ENCODE measurements around the gene PSMA3. TPM values are rescaled to one million over a fixed set of nuclear protein-coding genes. Genes with fewer than 3 reads are reported as not detected.

Gene PSMA3
- total RNA-seq, 2 donors from 2014 or later: 279 to 291 TPM

- Histone ChIP-seq H3K9ac (ENCODE audit: extremely low read depth, low read length, poor library complexity, severe bottlenecking) (no peak overlapping the region), H3K4me3 (ENCODE audit: low read length) (no peak overlapping the region), H3K4me1 (ENCODE audit: control insufficient read depth, insufficient read depth, low read length) (no peaks in the 10 kb centered on the region), H3K27me3 (ENCODE audit: control insufficient read depth, insufficient read depth, low read length, poor library complexity, severe bottlenecking) (no peaks in the 10 kb centered on the region), H3K9me3 (ENCODE audit: control insufficient read depth, low read length) (no peaks in the 10 kb centered on the region), H3K27ac (ENCODE audit: low read depth, low read length) (no peak overlapping the region), H3K36me3 (ENCODE audit: control insufficient read depth, insufficient read depth, low read length) (peaks cover 94% of the 10 kb centered on the region)
- 94% methylated on average over 4 of the region's 5 CpGs; no CpG with 5 or more reads in 1 of the 2 experiments for WGBS, 2 experiments (ENCODE audit: insufficient coverage in 1 of 2, insufficient read length in 1 of 2)
- TF ChIP-seq CTCF (conservative IDR thresholded peaks at IDR 0.05): no peak
- no peaks in the 10 kb centered on the region for H3K27me3 Mint-ChIP-seq (ENCODE audit: insufficient read depth)
- DNase-seq: no peak
- H3K4me3 Mint-ChIP-seq: no peak overlapping the region
- no peaks in the 10 kb centered on the region for H3K9me3 Mint-ChIP-seq
- H3K36me3 Mint-ChIP-seq (ENCODE audit: low read depth): peaks cover 72% of the 10 kb centered on the region
- H3K27ac Mint-ChIP-seq: no peak overlapping the region
- H3K4me1 Mint-ChIP-seq: peaks cover 4% of the 10 kb centered on the region
These were observed 47.0 kb downstream of the PSMA3 start for GRCh38 chr14:58291646-58292045.

GRCh38 chr14:58292187-58292586, 47.5 kb downstream of the PSMA3 start:
- Mint-ChIP-seq H3K36me3 (ENCODE audit: low read depth) (peaks cover 70% of the 10 kb centered on the region), H3K4me3 (no peak overlapping the region), H3K27ac (no peak overlapping the region), H3K4me1 (peaks cover 7% of the 10 kb centered on the region), H3K27me3 (ENCODE audit: insufficient read depth) (no peaks in the 10 kb centered on the region), H3K9me3 (no peaks in the 10 kb centered on the region)
- no peak for DNase-seq
- no peak for TF ChIP-seq CTCF (conservative IDR thresholded peaks at IDR 0.05)
- Histone ChIP-seq H3K4me3 (ENCODE audit: low read length) (no peak overlapping the region), H3K4me1 (ENCODE audit: control insufficient read depth, insufficient read depth, low read length) (no peaks in the 10 kb centered on the region), H3K27ac (ENCODE audit: low read depth, low read length) (no peak overlapping the region), H3K9me3 (ENCODE audit: control insufficient read depth, low read length) (no peaks in the 10 kb centered on the region), H3K36me3 (ENCODE audit: control insufficient read depth, insufficient read depth, low read length) (peaks cover 88% of the 10 kb centered on the region), H3K27me3 (ENCODE audit: control insufficient read depth, insufficient read depth, low read length, poor library complexity, severe bottlenecking) (no peaks in the 10 kb centered on the region), H3K9ac (ENCODE audit: extremely low read depth, low read length, poor library complexity, severe bottlenecking) (no peak overlapping the region)
- WGBS, 2 experiments (ENCODE audit: insufficient coverage in 1 of 2, insufficient read length in 1 of 2): 93% methylated on average over 3 of the region's 3 CpGs; no CpG with 5 or more reads in 1 of the 2 experiments

GRCh38 chr14:58294201-58294600, 49.6 kb downstream of the PSMA3 start:
- H3K9ac ChIP-seq (ENCODE audit: extremely low read depth, low read length, poor library complexity, severe bottlenecking): no peak overlapping the region
- H3K4me3 ChIP-seq (ENCODE audit: low read length): no peak overlapping the region
- WGBS, 2 experiments (ENCODE audit: insufficient coverage in 1 of 2, insufficient read length in 1 of 2): 97% methylated on average over 7 of the region's 7 CpGs
- no peak overlapping the region for H3K4me3 Mint-ChIP-seq
- no peaks in the 10 kb centered on the region for H3K27me3 ChIP-seq (ENCODE audit: control insufficient read depth, insufficient read depth, low read length, poor library complexity, severe bottlenecking)
- no peaks in the 10 kb centered on the region for H3K9me3 Mint-ChIP-seq
- H3K27ac ChIP-seq (ENCODE audit: low read depth, low read length): no peak overlapping the region
- no peak for TF ChIP-seq CTCF (conservative IDR thresholded peaks at IDR 0.05)
- no peak for DNase-seq
- peaks cover 68% of the 10 kb centered on the region for H3K36me3 ChIP-seq (ENCODE audit: control insufficient read depth, insufficient read depth, low read length)
- no peaks in the 10 kb centered on the region for H3K4me1 ChIP-seq (ENCODE audit: control insufficient read depth, insufficient read depth, low read length)
- H3K4me1 Mint-ChIP-seq: peaks cover 7% of the 10 kb centered on the region
- no peak overlapping the region for H3K27ac Mint-ChIP-seq
- H3K9me3 ChIP-seq (ENCODE audit: control insufficient read depth, low read length): no peaks in the 10 kb centered on the region
- H3K36me3 Mint-ChIP-seq (ENCODE audit: low read depth): peaks cover 54% of the 10 kb centered on the region
- H3K27me3 Mint-ChIP-seq (ENCODE audit: insufficient read depth): no peaks in the 10 kb centered on the region
